HG03060 (cell line): ENCODE results near the gene HOXB7.

Experiments
- ATAC-seq: cut with Tn5 transposase; IDR thresholded peaks from one replicate; pipeline ENCODE4 v1.9.1; 2021; ENCODE audit warnings: low read depth, moderate number of reproducible peaks; ENCODE audit not compliant: unreplicated experiment

The HOXB7 gene

GRCh38 chr17:48624544-48625494 is 14.0 kb upstream of the HOXB7 start:
- no peak for ATAC-seq

GRCh38 chr17:48624118-48624517 is 13.3 kb upstream of the HOXB7 start:
- no peak for ATAC-seq

- ATAC-seq, result no peak
These were observed 12.8 kb upstream of the HOXB7 start for GRCh38 chr17:48623583-48623982.

GRCh38 chr17:48622857-48623256 is 12.0 kb upstream of the HOXB7 start:
- ATAC-seq, result no peak

GRCh38 chr17:48621410-48622392 is 10.9 kb upstream of the HOXB7 start:
- ATAC-seq, result no peak

- no peak for ATAC-seq
These were observed 9.8 kb upstream of the HOXB7 start for GRCh38 chr17:48620461-48621139.

- no peak for ATAC-seq
These were observed 9.1 kb upstream of the HOXB7 start for GRCh38 chr17:48619826-48620449.

- ATAC-seq, result no peak
These were observed 7.6 kb upstream of the HOXB7 start for GRCh38 chr17:48618256-48618896.

- ATAC-seq, result no peak
These were observed 6.8 kb upstream of the HOXB7 start for GRCh38 chr17:48617471-48618255.

- ATAC-seq, result no peak
These were observed 6.1 kb upstream of the HOXB7 start for GRCh38 chr17:48616717-48617470.

- ATAC-seq, result no peak
These were observed 5.3 kb upstream of the HOXB7 start for GRCh38 chr17:48615963-48616716.

- no peak for ATAC-seq
These were observed 4.5 kb upstream of the HOXB7 start, which contains the start of gene HOXB8 for GRCh38 chr17:48615047-48615962. TSS of gene HOXB8 (minus strand) at chr17:48615292. CDS start at chr17:48614704, 588 bp downstream.

- ATAC-seq, result no peak
These were observed 3.3 kb upstream of the HOXB7 start for GRCh38 chr17:48613862-48614694.

- ATAC-seq, result no peak
These were observed 2.3 kb upstream of the HOXB7 start for GRCh38 chr17:48612854-48613691.

- no peak for ATAC-seq
These were observed 1.6 kb upstream of the HOXB7 start for GRCh38 chr17:48612456-48612853.
